ENCODE measurements around the gene FILIP1.
"Not testable (repeated sequence)": the region's sequence is repeated elsewhere in the genome, so short reads cannot be mapped to it uniquely, and the experiment has no call there.

Gene FILIP1

GRCh38 chr6:75463908-75464307 lies 29.7 kb downstream of the FILIP1 start:
- no peak overlapping the region for H3K27ac ChIP-seq (ENCODE audit: low read depth, low read length)
- no peaks in the 10 kb centered on the region for H3K4me1 ChIP-seq (ENCODE audit: control insufficient read depth in 1 of 2, insufficient read depth in 2 of 2, low read length in 2 of 2)
- no peaks in the 10 kb centered on the region for H3K9me3 ChIP-seq (ENCODE audit: control insufficient read depth in 1 of 2, low read length in 2 of 2)
- H3K27me3 ChIP-seq (ENCODE audit: control insufficient read depth in 1 of 2, insufficient read depth in 2 of 2, low read length in 2 of 2): no peaks in the 10 kb centered on the region
- no peaks in the 10 kb centered on the region for H3K36me3 ChIP-seq (ENCODE audit: control insufficient read depth in 1 of 2, insufficient read depth in 2 of 2, low read length in 2 of 2)
- no peak overlapping the region for H3K9ac ChIP-seq (ENCODE audit: low read depth in 1 of 2, low read length in 2 of 2)
- H3K4me3 ChIP-seq (ENCODE audit: low read depth in 1 of 2, low read length in 2 of 2): no peak overlapping the region

DNA sequence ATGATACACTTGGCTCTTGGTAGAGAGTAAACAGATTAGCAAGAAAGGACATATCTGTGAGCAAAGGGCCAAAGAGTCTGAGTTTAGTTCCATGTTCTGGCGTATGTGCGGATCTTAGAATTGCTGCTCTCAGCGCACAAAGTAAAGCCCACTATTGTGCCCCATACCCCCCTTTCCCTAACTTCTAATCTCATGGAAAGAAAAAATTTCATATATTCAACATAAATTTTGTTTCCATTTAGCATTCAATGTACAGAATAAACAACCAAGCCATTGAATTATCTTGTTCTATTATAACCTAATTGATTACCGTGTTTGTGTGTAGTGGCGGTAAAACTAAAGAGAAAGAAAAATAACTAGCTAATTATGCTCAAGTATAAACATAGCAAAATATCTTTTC lies 30.5 kb downstream of the FILIP1 start:
- Histone ChIP-seq H3K27ac (ENCODE audit: low read depth, low read length) (no peak overlapping the region), H3K9me3 (ENCODE audit: control insufficient read depth in 1 of 2, low read length in 2 of 2) (no peaks in the 10 kb centered on the region), H3K9ac (ENCODE audit: low read depth in 1 of 2, low read length in 2 of 2) (no peak overlapping the region), H3K36me3 (ENCODE audit: control insufficient read depth in 1 of 2, insufficient read depth in 2 of 2, low read length in 2 of 2) (no peaks in the 10 kb centered on the region), H3K27me3 (ENCODE audit: control insufficient read depth in 1 of 2, insufficient read depth in 2 of 2, low read length in 2 of 2) (no peaks in the 10 kb centered on the region), H3K4me1 (ENCODE audit: control insufficient read depth in 1 of 2, insufficient read depth in 2 of 2, low read length in 2 of 2) (no peaks in the 10 kb centered on the region), H3K4me3 (ENCODE audit: low read depth in 1 of 2, low read length in 2 of 2) (no peak overlapping the region)

DNA sequence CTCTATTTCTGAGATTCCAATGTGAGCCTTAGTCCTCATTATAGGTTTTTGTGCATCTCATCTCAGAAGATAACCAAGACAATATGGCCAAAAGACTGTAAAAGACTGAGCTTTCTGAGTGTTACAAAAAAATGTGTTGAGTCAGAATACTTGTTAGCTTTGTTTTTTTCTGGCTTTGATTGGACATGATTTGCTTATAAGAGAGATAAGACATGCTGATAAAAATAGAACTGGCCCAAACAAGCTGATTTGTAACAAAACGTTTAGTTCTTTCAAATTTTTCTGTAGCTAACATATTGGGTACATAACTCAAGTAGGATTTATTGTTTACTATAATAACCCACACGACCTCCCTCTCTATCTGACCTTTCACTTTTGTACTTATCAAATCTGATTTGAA lies 32.9 kb downstream of the FILIP1 start:
- H3K36me3 ChIP-seq (ENCODE audit: control insufficient read depth in 1 of 2, insufficient read depth in 2 of 2, low read length in 2 of 2): no peaks in the 10 kb centered on the region
- no peaks in the 10 kb centered on the region for H3K9me3 ChIP-seq (ENCODE audit: control insufficient read depth in 1 of 2, low read length in 2 of 2)
- no peak overlapping the region for H3K4me3 ChIP-seq (ENCODE audit: low read depth in 1 of 2, low read length in 2 of 2)
- no peaks in the 10 kb centered on the region for H3K4me1 ChIP-seq (ENCODE audit: control insufficient read depth in 1 of 2, insufficient read depth in 2 of 2, low read length in 2 of 2)
- H3K9ac ChIP-seq (ENCODE audit: low read depth in 1 of 2, low read length in 2 of 2): no peak overlapping the region
- no peaks in the 10 kb centered on the region for H3K27me3 ChIP-seq (ENCODE audit: control insufficient read depth in 1 of 2, insufficient read depth in 2 of 2, low read length in 2 of 2)
- no peak overlapping the region for H3K27ac ChIP-seq (ENCODE audit: low read depth, low read length)

DNA sequence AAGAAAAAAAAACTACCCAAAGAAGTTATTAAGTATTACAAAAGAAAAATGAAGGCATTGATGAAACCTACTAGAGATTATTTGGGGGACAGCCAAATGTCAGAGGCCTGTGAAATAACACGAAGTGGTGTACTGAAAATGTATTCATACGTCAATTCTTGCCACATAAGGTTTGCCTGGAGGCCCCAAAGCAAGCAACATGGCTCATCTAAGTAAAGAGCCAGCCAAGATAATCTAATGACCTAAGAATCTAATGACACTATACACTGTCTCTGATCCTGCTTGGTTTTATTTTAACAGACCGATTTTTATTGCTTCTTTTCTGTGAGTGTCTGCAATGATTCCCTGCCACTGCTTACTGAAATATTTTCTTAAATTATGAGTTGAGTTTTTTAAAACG lies 34.7 kb downstream of the FILIP1 start:
- H3K27ac ChIP-seq (ENCODE audit: low read depth, low read length): no peak overlapping the region
- H3K27me3 ChIP-seq (ENCODE audit: control insufficient read depth in 1 of 2, insufficient read depth in 2 of 2, low read length in 2 of 2): no peaks in the 10 kb centered on the region
- no peak overlapping the region for H3K4me3 ChIP-seq (ENCODE audit: low read depth in 1 of 2, low read length in 2 of 2)
- H3K4me1 ChIP-seq (ENCODE audit: control insufficient read depth in 1 of 2, insufficient read depth in 2 of 2, low read length in 2 of 2): no peaks in the 10 kb centered on the region
- no peaks in the 10 kb centered on the region for H3K36me3 ChIP-seq (ENCODE audit: control insufficient read depth in 1 of 2, insufficient read depth in 2 of 2, low read length in 2 of 2)
- H3K9me3 ChIP-seq (ENCODE audit: control insufficient read depth in 1 of 2, low read length in 2 of 2): no peaks in the 10 kb centered on the region
- H3K9ac ChIP-seq (ENCODE audit: low read depth in 1 of 2, low read length in 2 of 2): no peak overlapping the region

DNA sequence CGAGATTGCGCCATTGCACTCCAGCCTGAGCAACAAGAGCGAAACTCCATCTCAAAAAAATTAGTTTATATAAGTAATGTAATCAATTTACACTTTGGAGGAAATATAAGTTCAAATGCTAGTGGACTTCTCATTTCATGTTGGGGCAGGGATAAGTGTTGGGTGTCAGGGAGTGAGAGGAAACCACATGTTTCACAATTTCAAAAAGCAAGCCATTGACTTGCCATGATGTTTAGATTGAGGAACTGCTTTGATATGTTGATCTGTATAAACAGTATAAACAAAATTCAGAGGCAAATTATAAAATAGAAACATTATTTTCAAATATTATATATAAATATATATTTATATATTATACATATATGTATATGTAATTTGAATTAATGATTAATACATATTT lies 42.7 kb downstream of the FILIP1 start:
- no peak overlapping the region for H3K9ac ChIP-seq (ENCODE audit: low read depth in 1 of 2, low read length in 2 of 2)
- H3K36me3 ChIP-seq (ENCODE audit: control insufficient read depth in 1 of 2, insufficient read depth in 2 of 2, low read length in 2 of 2): no peaks in the 10 kb centered on the region
- no peaks in the 10 kb centered on the region for H3K4me1 ChIP-seq (ENCODE audit: control insufficient read depth in 1 of 2, insufficient read depth in 2 of 2, low read length in 2 of 2)
- H3K9me3 ChIP-seq (ENCODE audit: control insufficient read depth in 1 of 2, low read length in 2 of 2): no peaks in the 10 kb centered on the region
- no peaks in the 10 kb centered on the region for H3K27me3 ChIP-seq (ENCODE audit: control insufficient read depth in 1 of 2, insufficient read depth in 2 of 2, low read length in 2 of 2)
- no peak overlapping the region for H3K27ac ChIP-seq (ENCODE audit: low read depth, low read length)
- no peak overlapping the region for H3K4me3 ChIP-seq (ENCODE audit: low read depth in 1 of 2, low read length in 2 of 2)

DNA sequence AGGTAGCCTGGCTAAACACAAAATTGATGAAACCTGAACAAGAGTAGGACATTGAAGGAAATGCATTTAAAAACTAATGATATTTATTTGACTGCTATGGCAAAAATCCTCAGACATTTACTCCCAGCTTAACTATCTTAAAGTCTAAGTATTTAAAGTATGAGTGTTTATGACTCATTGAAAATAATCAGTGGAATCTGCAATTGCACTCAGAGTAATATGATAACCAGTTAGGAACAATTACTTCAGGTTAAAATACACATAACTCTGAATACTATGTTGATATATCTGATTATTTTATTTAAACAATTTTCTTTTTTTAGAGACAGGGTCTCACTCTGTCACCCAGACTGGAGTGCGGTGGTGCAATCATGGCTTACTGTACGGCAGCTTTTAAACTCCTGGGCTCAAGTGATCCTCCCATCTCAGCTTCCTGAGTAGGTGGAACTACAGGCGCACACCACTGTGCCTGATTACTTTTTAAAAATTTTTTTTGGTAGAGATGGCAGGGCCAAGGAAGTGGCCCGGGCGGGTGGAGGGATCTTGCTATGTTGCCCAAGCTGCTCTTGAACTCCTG lies 43.9 kb downstream of the FILIP1 start:
- Histone ChIP-seq H3K4me3 (ENCODE audit: low read depth in 1 of 2, low read length in 2 of 2) (no peak overlapping the region), H3K9ac (ENCODE audit: low read depth in 1 of 2, low read length in 2 of 2) (no peak overlapping the region), H3K9me3 (ENCODE audit: control insufficient read depth in 1 of 2, low read length in 2 of 2) (no peaks in the 10 kb centered on the region), H3K36me3 (ENCODE audit: control insufficient read depth in 1 of 2, insufficient read depth in 2 of 2, low read length in 2 of 2) (no peaks in the 10 kb centered on the region), H3K27ac (ENCODE audit: low read depth, low read length) (no peak overlapping the region), H3K27me3 (ENCODE audit: control insufficient read depth in 1 of 2, insufficient read depth in 2 of 2, low read length in 2 of 2) (no peaks in the 10 kb centered on the region), H3K4me1 (ENCODE audit: control insufficient read depth in 1 of 2, insufficient read depth in 2 of 2, low read length in 2 of 2) (no peaks in the 10 kb centered on the region)

DNA sequence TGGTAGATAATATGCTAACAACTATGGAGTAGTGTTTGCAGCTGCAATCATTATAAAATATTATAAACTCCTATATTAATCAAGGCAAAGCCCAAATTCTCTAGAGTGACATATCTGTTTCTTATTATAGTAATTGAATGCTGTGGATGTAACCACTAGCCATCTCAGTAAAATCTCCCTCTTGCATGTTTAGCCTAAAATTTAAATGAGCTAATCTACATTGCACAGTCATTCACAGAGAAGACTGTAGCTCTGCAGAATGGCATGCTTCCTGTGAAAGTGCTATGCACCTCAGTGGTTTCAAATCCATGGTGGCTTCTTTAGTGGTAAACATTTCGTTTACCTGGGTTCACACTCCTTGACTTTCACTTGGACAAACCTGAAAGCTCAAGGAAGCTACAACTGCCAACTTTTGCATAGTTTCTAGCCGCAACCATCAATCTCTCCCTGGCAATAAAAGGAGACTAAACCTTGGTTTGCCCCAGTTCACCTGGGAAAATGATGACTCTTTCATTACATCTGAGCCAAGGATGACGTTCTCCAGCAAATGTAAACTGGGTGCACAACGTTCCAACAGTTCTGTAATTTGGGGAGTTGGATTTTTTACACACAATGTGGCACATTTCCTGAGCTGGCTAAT lies 47.2 kb downstream of the FILIP1 start:
- Histone ChIP-seq H3K4me3 (ENCODE audit: low read depth in 1 of 2, low read length in 2 of 2) (no peak overlapping the region), H3K27ac (ENCODE audit: low read depth, low read length) (no peak overlapping the region), H3K9me3 (ENCODE audit: control insufficient read depth in 1 of 2, low read length in 2 of 2) (no peaks in the 10 kb centered on the region), H3K9ac (ENCODE audit: low read depth in 1 of 2, low read length in 2 of 2) (no peak overlapping the region), H3K27me3 (ENCODE audit: control insufficient read depth in 1 of 2, insufficient read depth in 2 of 2, low read length in 2 of 2) (no peaks in the 10 kb centered on the region), H3K36me3 (ENCODE audit: control insufficient read depth in 1 of 2, insufficient read depth in 2 of 2, low read length in 2 of 2) (no peaks in the 10 kb centered on the region), H3K4me1 (ENCODE audit: control insufficient read depth in 1 of 2, insufficient read depth in 2 of 2, low read length in 2 of 2) (no peaks in the 10 kb centered on the region)

- Histone ChIP-seq H3K36me3 (ENCODE audit: control insufficient read depth in 1 of 2, insufficient read depth in 2 of 2, low read length in 2 of 2) (no peaks in the 10 kb centered on the region), H3K4me3 (ENCODE audit: low read depth in 1 of 2, low read length in 2 of 2) (no peak overlapping the region), H3K27me3 (ENCODE audit: control insufficient read depth in 1 of 2, insufficient read depth in 2 of 2, low read length in 2 of 2) (no peaks in the 10 kb centered on the region), H3K9ac (ENCODE audit: low read depth in 1 of 2, low read length in 2 of 2) (no peak overlapping the region), H3K4me1 (ENCODE audit: control insufficient read depth in 1 of 2, insufficient read depth in 2 of 2, low read length in 2 of 2) (no peaks in the 10 kb centered on the region), H3K9me3 (ENCODE audit: control insufficient read depth in 1 of 2, low read length in 2 of 2) (no peaks in the 10 kb centered on the region), H3K27ac (ENCODE audit: low read depth, low read length) (no peak overlapping the region)
Observed at GRCh38 chr6:75445738-75446137, 47.9 kb downstream of the FILIP1 start.

- Histone ChIP-seq H3K9ac (ENCODE audit: low read depth in 1 of 2, low read length in 2 of 2) (no peak overlapping the region), H3K27me3 (ENCODE audit: control insufficient read depth in 1 of 2, insufficient read depth in 2 of 2, low read length in 2 of 2) (no peaks in the 10 kb centered on the region), H3K27ac (ENCODE audit: low read depth, low read length) (no peak overlapping the region), H3K4me3 (ENCODE audit: low read depth in 1 of 2, low read length in 2 of 2) (no peak overlapping the region), H3K4me1 (ENCODE audit: control insufficient read depth in 1 of 2, insufficient read depth in 2 of 2, low read length in 2 of 2) (no peaks in the 10 kb centered on the region), H3K9me3 (ENCODE audit: control insufficient read depth in 1 of 2, low read length in 2 of 2) (no peaks in the 10 kb centered on the region), H3K36me3 (ENCODE audit: control insufficient read depth in 1 of 2, insufficient read depth in 2 of 2, low read length in 2 of 2) (no peaks in the 10 kb centered on the region)
Observed at GRCh38 chr6:75444899-75445298, 48.7 kb downstream of the FILIP1 start.

GRCh38 chr6:75441883-75442282 lies 51.7 kb downstream of the FILIP1 start:
- not testable (repeated sequence) for H3K4me1 ChIP-seq (ENCODE audit: control insufficient read depth in 1 of 2, insufficient read depth in 2 of 2, low read length in 2 of 2); H3K4me3 ChIP-seq (ENCODE audit: low read depth in 1 of 2, low read length in 2 of 2); H3K27me3 ChIP-seq (ENCODE audit: control insufficient read depth in 1 of 2, insufficient read depth in 2 of 2, low read length in 2 of 2); H3K27ac ChIP-seq (ENCODE audit: low read depth, low read length); H3K9me3 ChIP-seq (ENCODE audit: control insufficient read depth in 1 of 2, low read length in 2 of 2); H3K9ac ChIP-seq (ENCODE audit: low read depth in 1 of 2, low read length in 2 of 2); H3K36me3 ChIP-seq (ENCODE audit: control insufficient read depth in 1 of 2, insufficient read depth in 2 of 2, low read length in 2 of 2)

DNA sequence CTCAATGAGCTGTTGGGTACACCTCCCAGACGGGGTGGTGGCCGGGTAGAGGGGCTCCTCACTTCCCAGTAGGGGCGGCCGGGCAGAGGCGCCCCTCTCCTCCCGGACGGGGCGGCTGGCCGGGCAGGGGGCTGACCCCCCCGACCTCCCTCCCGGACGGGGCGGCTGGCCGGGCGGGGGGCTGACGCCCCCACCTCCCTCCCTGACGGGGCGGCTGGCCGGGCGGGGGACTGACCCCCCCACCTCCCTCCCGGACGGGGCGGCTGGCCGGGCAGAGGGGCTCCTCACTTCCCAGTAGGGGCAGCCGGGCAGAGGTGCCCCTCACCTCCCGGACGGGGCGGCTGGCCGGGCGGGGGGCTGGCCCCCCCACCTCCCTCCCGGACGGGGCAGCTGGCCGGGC lies 52.1 kb downstream of the FILIP1 start:
- H3K4me3 ChIP-seq (ENCODE audit: low read depth in 1 of 2, low read length in 2 of 2); H3K9ac ChIP-seq (ENCODE audit: low read depth in 1 of 2, low read length in 2 of 2); H3K27ac ChIP-seq (ENCODE audit: low read depth, low read length); H3K27me3 ChIP-seq (ENCODE audit: control insufficient read depth in 1 of 2, insufficient read depth in 2 of 2, low read length in 2 of 2); H3K4me1 ChIP-seq (ENCODE audit: control insufficient read depth in 1 of 2, insufficient read depth in 2 of 2, low read length in 2 of 2); H3K36me3 ChIP-seq (ENCODE audit: control insufficient read depth in 1 of 2, insufficient read depth in 2 of 2, low read length in 2 of 2); H3K9me3 ChIP-seq (ENCODE audit: control insufficient read depth in 1 of 2, low read length in 2 of 2): not testable (repeated sequence)
